Activated T-cell treated with anti-CD3 and anti-CD28 coated beads, Interleukin-2, amount 50 U/mL, for 24 hours (primary cell): ENCODE results near the gene STK16.
A peak's percentile ranks its signal among the peaks of the same experiment; 100 is the strongest.

Experiments
- DNase-seq: peaks from one replicate; pipeline ENCODE4 v3.0.0-alpha.2; 2020
- H3K27ac Mint-ChIP-seq: 2 replicates; pipeline ENCODE4 v1.8.0; 2020; ENCODE audit warnings: mild to moderate bottlenecking, mixed read lengths
- H3K27me3 Mint-ChIP-seq: 2 replicates; pipeline ENCODE4 v1.8.0; 2020; ENCODE audit warnings: mixed read lengths
- H3K36me3 Mint-ChIP-seq: 2 replicates; pipeline ENCODE4 v1.8.0; 2020; ENCODE audit warnings: low read depth, mixed read lengths
- H3K4me1 Mint-ChIP-seq: 2 replicates; pipeline ENCODE4 v1.8.0; 2020; ENCODE audit warnings: low read depth, mixed read lengths
- H3K4me3 Mint-ChIP-seq: 2 replicates; pipeline ENCODE4 v1.8.0; 2020; ENCODE audit warnings: mild to moderate bottlenecking, moderate library complexity, mixed read lengths
- H3K9me3 Mint-ChIP-seq: 2 replicates; pipeline ENCODE4 v1.8.0; 2020; ENCODE audit warnings: mixed read lengths

The STK16 gene

GRCh38 chr2:219207884-219208740 is 37.2 kb upstream of the STK16 start:
- Mint-ChIP-seq H3K4me1 (peaks cover 50% of the 10 kb centered on the region), H3K9me3 (peaks cover 6% of the 10 kb centered on the region), H3K4me3 (peak overlapping the region; percentile 92), H3K27me3 (no peaks in the 10 kb centered on the region), H3K36me3 (peaks cover 60% of the 10 kb centered on the region), H3K27ac (peak overlapping the region; percentile 98)
- no peak for DNase-seq

DNA sequence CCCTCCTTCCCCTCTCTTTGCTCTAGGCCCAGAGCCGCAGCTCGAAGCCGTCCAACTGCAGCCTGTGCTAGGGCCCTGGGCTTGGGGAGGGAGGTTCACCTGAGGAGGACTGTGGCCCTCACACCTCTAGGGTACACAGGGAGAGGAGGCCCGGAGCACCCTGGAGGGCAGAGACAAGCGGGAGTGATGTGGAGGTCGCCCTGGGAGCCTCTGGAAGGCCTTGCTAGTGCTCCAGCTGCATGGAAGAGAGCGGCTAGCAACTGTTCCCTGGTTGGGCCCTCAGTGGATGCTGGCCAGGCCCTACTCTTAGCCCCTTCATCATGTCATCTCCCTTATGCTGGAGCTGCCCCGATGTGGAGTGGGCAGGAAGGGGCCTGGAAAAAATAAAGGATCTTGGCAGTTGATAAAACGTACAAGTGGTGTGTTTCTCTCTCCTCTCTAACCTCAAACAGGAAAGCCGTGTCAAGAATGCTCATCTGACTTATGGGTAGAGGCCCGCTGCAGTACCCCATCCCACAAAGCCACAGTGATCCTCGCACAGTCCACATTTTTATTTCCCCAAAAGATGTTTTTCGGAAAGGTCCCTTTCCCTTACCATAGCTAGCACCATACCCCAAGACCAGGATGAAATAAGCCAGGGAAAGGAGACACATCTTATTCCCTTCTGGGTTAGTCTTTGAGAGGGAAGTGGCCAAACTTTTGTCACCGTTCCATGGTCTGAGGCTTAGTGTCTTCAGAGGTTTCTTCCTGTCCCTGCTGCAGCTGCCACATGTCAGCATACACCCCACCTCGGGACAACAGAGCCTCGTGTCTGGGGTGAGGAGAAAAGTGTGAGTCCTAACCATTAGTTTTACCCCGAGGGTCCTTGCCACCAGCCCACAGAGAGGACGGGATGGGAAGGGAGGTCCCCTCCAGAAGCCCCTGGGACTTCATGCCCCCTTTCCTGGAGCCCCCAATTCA is 35.8 kb upstream of the STK16 start:
- peak overlapping the region; percentile 98 for H3K27ac Mint-ChIP-seq
- peaks cover 74% of the 10 kb centered on the region for H3K36me3 Mint-ChIP-seq
- peaks cover under 1% of the 10 kb centered on the region for H3K9me3 Mint-ChIP-seq
- H3K4me1 Mint-ChIP-seq = peaks cover 50% of the 10 kb centered on the region
- no peaks in the 10 kb centered on the region for H3K27me3 Mint-ChIP-seq
- DNase-seq = no peak
- peak overlapping the region; percentile 92 for H3K4me3 Mint-ChIP-seq

GRCh38 chr2:219210196-219210885 is 34.9 kb upstream of the STK16 start:
- Mint-ChIP-seq H3K9me3 (no peaks in the 10 kb centered on the region), H3K4me3 (no peak overlapping the region), H3K36me3 (peaks cover 82% of the 10 kb centered on the region), H3K4me1 (peaks cover 50% of the 10 kb centered on the region), H3K27ac (peak overlapping the region; percentile 98), H3K27me3 (no peaks in the 10 kb centered on the region)
- DNase-seq = no peak

GRCh38 chr2:219210886-219211362 is 34.4 kb upstream of the STK16 start:
- peaks cover 88% of the 10 kb centered on the region for H3K36me3 Mint-ChIP-seq
- no peak overlapping the region for H3K4me3 Mint-ChIP-seq
- no peaks in the 10 kb centered on the region for H3K27me3 Mint-ChIP-seq
- H3K27ac Mint-ChIP-seq = peak overlapping the region; percentile 79
- peaks cover 50% of the 10 kb centered on the region for H3K4me1 Mint-ChIP-seq
- no peak for DNase-seq
- H3K9me3 Mint-ChIP-seq = no peaks in the 10 kb centered on the region

- peaks cover 52% of the 10 kb centered on the region for H3K4me1 Mint-ChIP-seq
Observed at GRCh38 chr2:219213026-219213415, 32.3 kb upstream of the STK16 start.

DNA sequence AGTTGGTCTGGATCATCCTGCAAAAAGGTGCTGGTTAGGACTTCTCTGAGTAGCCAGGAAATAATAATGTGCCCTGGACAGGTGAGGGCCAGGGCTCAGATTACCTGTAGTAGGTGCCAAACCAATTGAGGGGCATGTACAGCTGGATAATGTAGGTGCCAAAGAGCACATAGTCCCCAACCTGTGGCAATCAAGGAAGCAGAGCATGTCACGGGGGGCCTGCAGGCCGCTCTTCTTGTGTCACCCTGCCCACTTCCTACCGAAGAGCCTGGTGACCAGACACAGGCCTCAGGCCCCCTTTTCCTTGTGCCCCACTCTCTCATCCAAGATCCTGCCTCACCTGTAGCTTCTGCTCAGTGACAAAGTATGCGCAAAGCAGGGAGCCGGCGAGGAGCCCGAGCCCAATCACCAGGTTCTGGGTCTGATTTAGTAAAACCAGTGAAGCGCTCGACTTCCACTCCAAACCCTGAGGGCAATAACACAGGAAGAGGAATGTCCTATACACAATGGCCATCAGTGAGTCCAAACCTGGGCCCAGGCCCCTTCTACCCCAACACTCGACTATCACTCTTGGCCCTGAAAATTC is 31.7 kb upstream of the STK16 start:
- DNase-seq = no peak
- H3K4me3 Mint-ChIP-seq = no peak overlapping the region
- no peaks in the 10 kb centered on the region for H3K9me3 Mint-ChIP-seq
- H3K27ac Mint-ChIP-seq = no peak overlapping the region
- H3K4me1 Mint-ChIP-seq = peaks cover 48% of the 10 kb centered on the region
- H3K27me3 Mint-ChIP-seq = no peaks in the 10 kb centered on the region
- H3K36me3 Mint-ChIP-seq = peaks cover 84% of the 10 kb centered on the region

More at GRCh38 chr2:219213026-219213415, 32.3 kb upstream of the STK16 start:
- no peak overlapping the region for H3K4me3 Mint-ChIP-seq
- H3K27ac Mint-ChIP-seq = no peak overlapping the region
- no peak for DNase-seq
- no peaks in the 10 kb centered on the region for H3K9me3 Mint-ChIP-seq
- peaks cover 90% of the 10 kb centered on the region for H3K36me3 Mint-ChIP-seq
- H3K27me3 Mint-ChIP-seq = no peaks in the 10 kb centered on the region

- H3K4me3 Mint-ChIP-seq = no peak overlapping the region
- H3K36me3 Mint-ChIP-seq = peaks cover 81% of the 10 kb centered on the region
- no peak for DNase-seq
- H3K27ac Mint-ChIP-seq = no peak overlapping the region
- H3K4me1 Mint-ChIP-seq = peaks cover 46% of the 10 kb centered on the region
- H3K9me3 Mint-ChIP-seq = no peaks in the 10 kb centered on the region
- H3K27me3 Mint-ChIP-seq = no peaks in the 10 kb centered on the region
Observed at GRCh38 chr2:219214141-219214540, 31.1 kb upstream of the STK16 start.

GRCh38 chr2:219214786-219215185 is 30.5 kb upstream of the STK16 start:
- Mint-ChIP-seq H3K27ac (no peak overlapping the region), H3K27me3 (no peaks in the 10 kb centered on the region), H3K4me3 (no peak overlapping the region), H3K36me3 (peaks cover 81% of the 10 kb centered on the region), H3K9me3 (no peaks in the 10 kb centered on the region), H3K4me1 (peaks cover 47% of the 10 kb centered on the region)
- DNase-seq = no peak

- Mint-ChIP-seq H3K4me1 (peaks cover 40% of the 10 kb centered on the region), H3K27me3 (no peaks in the 10 kb centered on the region), H3K36me3 (peaks cover 81% of the 10 kb centered on the region), H3K27ac (no peak overlapping the region), H3K4me3 (no peak overlapping the region), H3K9me3 (no peaks in the 10 kb centered on the region)
- DNase-seq = no peak
Observed at GRCh38 chr2:219215871-219216534, 29.3 kb upstream of the STK16 start.

DNA sequence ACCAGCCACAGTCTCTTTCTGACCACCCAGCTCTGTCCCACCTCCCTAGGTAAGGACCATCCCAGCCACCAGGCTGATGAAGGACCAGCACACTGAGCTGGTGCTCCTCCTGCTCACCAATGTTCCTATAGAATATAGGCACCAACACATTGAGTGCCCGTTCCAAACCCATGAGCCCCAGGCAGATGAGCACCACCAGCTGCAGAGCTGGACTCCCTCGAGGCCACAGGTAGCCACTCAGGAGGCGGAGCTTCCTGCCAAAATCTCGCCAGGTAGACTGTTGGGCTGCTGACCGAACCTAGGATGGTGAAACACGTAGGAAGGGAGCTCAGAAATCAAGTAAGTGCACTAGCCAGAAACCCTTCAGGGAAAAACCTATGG is 28.8 kb upstream of the STK16 start:
- Mint-ChIP-seq H3K4me3 (no peak overlapping the region), H3K27ac (peak overlapping the region; percentile 63), H3K9me3 (no peaks in the 10 kb centered on the region), H3K36me3 (peaks cover 81% of the 10 kb centered on the region), H3K4me1 (peaks cover 35% of the 10 kb centered on the region), H3K27me3 (no peaks in the 10 kb centered on the region)
- DNase-seq = no peak

GRCh38 chr2:219218217-219218731 is 27.0 kb upstream of the STK16 start:
- Mint-ChIP-seq H3K36me3 (peaks cover 83% of the 10 kb centered on the region), H3K9me3 (no peaks in the 10 kb centered on the region), H3K4me3 (peak overlapping the region; percentile 83), H3K4me1 (peaks cover 31% of the 10 kb centered on the region), H3K27me3 (no peaks in the 10 kb centered on the region), H3K27ac (peak overlapping the region; percentile 91)
- DNase-seq = no peak

DNA sequence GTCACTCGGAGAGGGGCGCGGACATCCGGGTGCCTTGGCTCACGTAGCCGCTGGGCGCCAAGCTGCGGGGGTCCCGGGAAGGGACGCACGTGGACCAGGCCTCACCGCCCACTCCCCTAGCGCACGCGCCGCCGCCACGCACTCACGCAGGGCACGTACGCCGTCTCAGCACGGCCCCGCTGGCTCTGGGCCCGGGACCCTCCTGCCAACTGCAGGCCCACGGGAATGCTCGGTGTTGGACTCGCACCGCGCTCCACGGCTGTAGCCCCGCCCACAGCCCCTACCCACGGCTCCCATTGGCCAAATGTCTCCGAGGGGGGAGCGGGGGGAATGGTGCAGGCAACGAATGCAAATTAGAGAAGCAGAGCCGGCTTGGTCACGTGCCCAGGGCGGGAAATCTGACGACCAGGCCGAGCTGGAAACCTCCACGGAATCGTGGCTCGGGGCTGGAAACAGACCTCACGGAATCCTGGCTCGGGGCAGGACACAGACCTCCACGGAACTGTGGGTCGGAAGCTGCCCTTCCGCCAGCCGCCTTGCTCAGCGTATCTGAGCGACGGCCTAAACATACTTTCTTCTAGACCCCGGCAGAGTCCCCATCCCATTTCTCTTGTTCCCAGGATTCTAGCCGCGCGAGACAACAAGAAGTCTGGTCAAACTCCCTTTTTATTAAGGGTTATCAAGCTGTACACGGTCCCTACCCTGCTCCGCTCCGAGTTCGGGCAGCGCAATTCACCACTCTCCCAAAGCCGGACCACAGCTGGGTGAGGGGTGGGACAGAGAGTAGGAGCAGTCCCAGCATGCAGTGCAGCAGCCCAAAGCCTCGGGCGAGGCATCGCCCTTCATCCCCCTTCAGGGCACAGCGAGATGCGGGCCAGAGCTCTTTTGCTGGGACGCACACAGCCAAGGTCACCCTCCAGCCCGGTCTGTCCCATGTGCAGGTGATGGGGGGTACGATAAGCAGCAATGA is 26.3 kb upstream of the STK16 start, which contains the start of gene ABCB6:
ABCB6 (minus strand) TSS at position 227 of the 970 bp plus-strand sequence. CDS start 285 bp downstream, outside the sequence.
- Mint-ChIP-seq H3K27me3 (no peaks in the 10 kb centered on the region), H3K27ac (peak within 1 kb of the TSS; percentile 91), H3K4me3 (peak within 1 kb of the TSS; percentile 83), H3K36me3 (peaks cover 83% of the 10 kb centered on the region), H3K4me1 (peaks cover 31% of the 10 kb centered on the region), H3K9me3 (no peaks in the 10 kb centered on the region)
- DNase-seq = peak; percentile 91
